ENCODE measurements around the gene CELSR2.
"Not testable (repeated sequence)": the region's sequence is repeated elsewhere in the genome, so short reads cannot be mapped to it uniquely, and the experiment has no call there.

CELSR2 gene

DNA sequence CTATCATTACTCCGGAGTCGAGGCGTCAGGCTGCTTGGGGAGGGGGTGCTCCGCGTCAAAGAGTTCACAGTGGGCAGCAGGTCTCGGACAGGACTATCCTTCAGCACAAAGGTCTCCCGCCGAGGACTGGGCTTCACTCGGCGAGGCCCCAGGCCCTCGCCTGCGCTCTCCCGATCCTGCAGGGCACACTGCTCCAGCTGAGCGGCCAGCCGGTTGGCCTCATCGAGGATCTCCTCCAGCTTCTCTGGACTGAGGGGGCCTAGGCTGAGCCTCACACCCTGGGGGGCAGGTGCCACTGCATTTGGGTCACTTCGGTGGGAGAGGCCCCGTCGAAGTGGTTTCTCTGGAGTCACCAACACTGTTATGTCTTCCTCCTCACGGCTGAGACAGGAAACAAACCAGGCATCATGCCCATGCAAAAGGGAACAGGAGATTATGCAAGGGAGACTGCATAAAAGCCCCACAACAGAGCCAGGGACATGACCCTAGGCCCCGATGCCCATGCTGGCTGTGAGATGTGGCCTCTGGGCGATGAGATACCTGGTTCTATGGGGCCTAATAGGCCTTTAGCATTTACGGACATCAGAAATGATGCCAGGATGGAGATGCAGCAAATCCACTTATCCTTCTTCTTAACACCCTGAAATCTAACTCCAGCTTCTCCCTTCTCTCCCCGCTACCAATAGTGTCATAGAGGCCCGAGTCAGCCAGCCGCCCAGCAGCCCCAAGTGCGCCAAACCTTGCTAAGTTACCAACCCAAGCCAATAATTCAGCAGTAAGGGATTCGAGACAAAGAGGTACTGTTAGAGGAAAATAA is 32.5 kb downstream of the CELSR2 start:
- no peak for DNase-seq

- DNase-seq: no peak
These were observed 33.2 kb downstream of the CELSR2 start for GRCh38 chr1:109282497-109282951.

DNA sequence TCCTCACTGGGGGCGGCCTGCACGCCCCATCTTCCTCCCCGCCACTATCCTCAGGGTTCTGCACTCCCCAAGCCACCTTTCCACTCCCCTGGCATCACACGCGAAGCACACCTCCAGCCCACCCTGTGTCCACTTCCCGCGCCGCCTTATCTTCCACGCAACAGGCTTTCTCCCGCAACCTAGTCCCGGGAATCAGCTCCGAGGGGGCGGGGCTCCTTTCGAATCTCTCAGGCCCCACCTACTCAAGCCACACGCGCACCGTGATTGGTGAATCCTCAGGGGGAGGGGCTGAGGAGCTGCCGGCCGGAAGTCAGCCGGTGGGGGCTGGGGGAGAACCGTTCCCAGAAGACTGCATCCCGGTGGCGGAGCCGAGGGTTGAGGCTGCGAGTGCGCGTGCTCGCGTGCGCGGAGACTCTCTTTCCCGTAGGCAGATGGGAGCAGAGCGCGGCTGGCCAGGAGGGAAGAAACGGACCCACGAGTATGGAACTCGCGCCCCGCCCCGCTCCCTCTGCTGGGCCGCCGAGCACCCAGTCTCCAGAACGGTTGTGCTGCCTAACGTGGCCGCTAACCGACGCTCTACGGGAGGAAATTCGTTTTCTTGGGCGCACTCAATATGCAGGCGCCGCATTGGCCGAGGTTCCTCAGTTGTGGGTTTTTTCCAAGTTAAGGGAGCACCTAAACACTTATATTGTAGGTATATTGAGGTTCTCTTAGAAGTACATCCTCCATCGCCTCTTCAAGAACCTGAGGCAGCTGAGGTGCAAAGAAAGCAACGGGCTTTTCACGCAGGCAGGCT is 33.8 kb downstream of the CELSR2 start, which contains the start of gene PSRC1:
Gene PSRC1, minus strand, starts transcription at position 194 of the 796 bp plus-strand sequence.
- peak; percentile 99 for DNase-seq

DNA sequence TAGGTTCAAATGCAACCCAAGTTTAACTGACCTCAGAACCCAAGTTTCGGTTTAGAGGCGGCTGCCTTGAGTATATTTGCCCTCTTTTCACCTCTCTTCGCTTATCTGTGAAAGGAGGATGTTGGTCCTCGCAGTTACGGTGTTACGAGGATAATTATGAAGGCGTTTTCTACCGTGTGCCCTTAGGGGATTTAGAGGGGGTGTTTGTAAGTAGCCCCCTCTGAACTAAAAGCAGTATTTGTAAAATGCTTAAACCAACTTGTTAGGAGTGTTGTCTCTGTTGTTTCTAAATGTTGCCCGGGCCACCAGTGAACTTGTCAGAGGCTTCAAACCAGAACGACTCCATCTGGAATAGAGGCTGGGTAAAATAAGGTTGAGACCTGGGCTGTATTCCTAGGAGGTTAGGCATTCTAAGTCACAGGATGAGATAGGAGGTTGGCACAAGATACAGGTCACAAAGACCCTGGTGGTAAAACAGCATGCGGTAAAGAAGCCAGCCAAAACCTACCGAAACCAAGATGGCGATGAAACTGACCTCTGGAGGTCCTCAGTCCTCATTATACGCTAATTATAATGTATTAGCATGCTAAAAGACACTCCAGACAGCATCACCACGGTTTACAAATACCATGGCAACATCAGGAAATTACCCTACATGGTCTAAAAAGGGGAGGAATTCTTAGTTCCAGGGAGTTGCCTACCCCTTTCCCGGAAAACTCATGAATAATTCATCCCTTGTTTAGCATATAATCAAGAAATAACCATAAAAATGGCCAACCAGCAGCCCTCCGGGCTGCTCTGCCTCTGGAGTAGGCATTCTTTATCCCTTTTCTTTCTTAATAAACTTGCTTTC is 34.6 kb downstream of the CELSR2 start:
- peak; percentile 72 for DNase-seq

GRCh38 chr1:109286762-109287161 is 37.4 kb downstream of the CELSR2 start:
- not testable (repeated sequence) for DNase-seq

DNA sequence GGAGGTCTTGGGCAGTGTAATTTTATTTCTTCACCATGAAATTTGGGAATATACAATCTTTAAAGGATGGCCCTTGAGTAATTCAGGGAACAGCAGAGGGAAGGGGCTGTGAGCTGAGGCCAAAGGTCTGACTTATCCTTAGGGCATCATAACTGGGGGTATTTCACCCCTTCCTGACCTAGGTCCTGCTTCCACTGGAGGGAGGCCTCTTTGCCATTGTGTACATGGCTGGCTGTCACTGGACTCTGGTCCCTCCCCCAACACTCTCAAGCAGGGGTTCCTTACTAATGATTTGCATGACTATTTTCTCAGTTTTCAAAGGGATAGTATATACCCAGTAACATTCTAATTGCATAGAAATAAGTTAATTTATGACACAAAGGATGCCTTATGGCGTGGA is 40.8 kb downstream of the CELSR2 start:
- no peak for DNase-seq

DNA sequence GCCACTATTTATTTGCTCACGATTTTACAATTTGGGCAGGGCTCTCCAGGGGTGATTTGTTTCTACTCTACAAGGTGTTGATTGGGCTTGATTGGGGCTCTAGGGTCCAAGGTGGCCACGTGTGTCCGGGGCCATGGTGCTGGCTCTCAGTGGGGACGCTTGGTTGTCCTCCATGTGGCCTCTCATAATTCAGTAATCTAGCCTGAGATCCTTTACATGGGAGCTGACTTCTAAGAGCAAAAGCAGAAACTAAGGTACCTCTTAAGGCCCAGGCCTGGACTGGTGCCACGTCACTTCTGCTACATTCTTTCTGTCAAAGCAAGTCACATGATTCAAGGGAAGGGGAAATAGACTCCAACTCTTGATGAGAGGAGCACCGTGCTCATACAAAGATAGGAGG is 41.7 kb downstream of the CELSR2 start:
- DNase-seq: no peak

DNA sequence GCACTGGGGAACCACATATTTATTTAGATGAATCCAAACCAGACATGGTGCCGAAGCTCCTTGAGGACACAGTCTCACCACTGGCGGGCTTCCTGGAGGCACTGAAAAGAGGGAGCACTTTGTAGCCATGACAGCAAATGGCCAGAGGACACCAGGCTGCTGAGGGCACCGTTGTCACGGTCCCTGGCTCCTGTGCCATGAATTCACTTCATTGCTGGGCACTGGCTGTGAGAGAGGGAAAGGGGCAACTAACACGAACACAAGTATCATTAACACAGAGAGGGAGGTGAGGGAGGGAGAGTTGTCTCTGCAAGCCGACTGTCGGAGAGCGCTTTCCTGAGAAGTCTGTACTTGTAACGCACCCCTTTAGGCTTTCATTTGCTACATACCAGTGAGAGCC is 43.0 kb downstream of the CELSR2 start:
- DNase-seq: no peak

DNA sequence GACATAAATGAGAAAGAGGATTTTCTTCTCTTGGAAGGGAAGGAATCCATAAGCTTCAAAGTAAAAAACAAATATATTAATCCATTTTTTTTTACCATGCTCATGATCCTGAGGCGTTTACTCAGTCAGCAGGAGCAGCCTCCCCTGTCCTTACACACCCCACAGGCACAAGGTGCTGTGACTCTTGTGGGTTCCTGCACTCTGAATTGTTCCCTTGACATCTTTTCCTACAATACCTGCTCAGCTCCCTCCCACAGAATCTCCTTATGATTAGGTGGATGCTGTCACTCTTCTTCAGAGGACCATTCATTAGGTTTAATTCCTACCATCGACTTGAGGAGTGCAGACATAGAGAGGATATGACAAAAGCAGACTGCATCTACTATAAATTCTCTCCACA is 43.7 kb downstream of the CELSR2 start:
- DNase-seq: no peak

GRCh38 chr1:109294481-109294880 is 45.1 kb downstream of the CELSR2 start:
- DNase-seq: no peak

GRCh38 chr1:109295712-109296415 is 46.5 kb downstream of the CELSR2 start:
- no peak for DNase-seq

DNA sequence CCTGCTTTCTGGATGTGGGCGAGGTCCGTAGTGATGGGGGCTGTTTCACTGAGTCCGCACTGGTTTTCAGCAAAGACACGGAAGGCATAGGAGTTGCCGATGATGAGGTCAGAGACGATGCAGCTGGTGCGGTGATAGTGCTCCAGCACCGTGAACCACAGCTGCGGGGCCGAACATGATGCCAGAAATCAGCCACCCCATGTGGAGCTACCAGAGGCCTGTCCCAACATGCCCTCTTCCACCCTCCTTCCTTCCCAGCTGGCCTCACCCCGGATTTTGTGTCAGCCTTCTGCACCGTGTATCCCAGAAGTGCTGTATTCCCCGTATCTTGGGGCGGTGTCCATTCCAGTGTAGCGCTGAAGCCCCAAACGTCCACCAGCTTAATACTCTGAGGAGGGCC is 47.4 kb downstream of the CELSR2 start:
- DNase-seq: no peak

GRCh38 chr1:109298666-109299557 is 49.6 kb downstream of the CELSR2 start:
- peak; percentile 65 for DNase-seq

DNA sequence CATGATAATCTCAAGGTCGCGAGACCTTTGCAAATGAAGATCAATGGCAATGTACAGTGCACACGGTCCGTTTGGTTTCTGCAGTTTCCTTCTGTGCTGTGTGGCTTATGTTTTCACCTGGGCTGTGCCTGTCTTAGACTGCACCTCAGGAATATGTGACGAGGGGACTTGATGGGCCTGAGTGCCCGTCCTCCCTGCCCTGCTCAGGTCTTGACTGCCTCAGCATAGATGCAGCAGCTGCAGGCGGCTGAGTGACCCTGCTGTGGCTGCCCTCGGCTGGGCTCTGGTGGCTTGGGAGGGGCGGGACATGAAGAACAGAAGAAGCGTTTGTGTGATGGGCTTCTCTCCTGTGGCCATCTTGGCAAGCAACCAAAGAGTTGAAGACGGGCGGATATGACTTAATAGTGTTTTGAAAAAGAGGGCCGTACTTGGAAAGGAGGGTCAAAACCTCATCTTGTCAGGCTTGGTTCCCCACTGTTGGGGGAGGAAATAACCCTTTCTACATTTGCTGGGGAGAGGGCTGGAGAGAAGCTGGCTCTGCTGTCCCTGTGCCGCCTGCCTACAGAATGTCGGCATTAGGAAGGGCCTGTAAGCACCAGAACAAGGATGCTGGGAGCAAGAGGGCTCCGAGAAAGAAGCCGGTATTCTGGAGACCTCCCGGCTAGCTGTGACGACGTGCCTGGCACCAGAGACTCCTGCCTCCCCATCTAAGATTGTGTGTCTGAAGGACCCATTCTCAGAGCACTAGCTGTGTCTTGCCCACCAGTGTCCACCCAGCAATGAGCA is 50.4 kb downstream of the CELSR2 start:
- DNase-seq: no peak

DNA sequence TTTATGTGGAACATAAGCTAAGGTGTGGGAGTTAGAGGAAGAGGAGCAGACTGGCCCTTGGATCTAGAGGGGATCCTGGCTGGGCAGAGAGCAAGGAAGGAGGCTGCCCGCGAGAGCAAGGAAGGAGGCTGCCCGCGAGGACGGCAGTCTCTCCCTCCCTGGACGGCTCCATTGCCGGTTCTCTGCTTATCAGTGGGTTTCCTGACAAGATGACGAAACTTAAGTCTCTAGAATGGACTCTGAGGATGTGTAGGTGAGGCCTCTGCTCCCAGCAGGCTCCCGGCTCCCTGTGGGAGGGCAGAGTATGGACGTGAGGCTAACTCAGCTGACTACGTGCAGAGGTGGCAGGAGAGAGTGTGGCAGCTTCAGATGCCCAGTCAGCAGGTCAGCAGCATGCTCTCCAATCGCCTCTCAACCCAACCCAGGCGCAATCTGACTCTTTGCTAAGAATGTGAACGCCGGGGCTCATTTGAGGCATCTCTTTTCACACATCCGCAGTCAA is 51.4 kb downstream of the CELSR2 start:
- DNase-seq: no peak

- DNase-seq: no peak
These were observed 52.5 kb downstream of the CELSR2 start for GRCh38 chr1:109301874-109302273.

- no peak for DNase-seq
These were observed 55.0 kb downstream of the CELSR2 start for GRCh38 chr1:109304226-109304920.

GRCh38 chr1:109305991-109306390 is 56.7 kb downstream of the CELSR2 start:
- DNase-seq: not testable (repeated sequence)

- no peak for DNase-seq
These were observed 57.5 kb downstream of the CELSR2 start, which contains the start of gene MYBPHL for GRCh38 chr1:109306832-109307273. TSS of gene MYBPHL (minus strand) at chr1:109307011. CDS start at chr1:109306991, 20 bp downstream.

Data from DMS53 (cell line).